ENCODE results near the gene AGBL4.

- no peak for TF ChIP-seq EZH2 (IDR thresholded peaks at IDR 0.05)
- TF ChIP-seq POLR2AphosphoS5 (IDR thresholded peaks at IDR 0.05; ENCODE audit: borderline replicate concordance, low read depth, low read length): no peak
Observed at GRCh38 chr1:49971088-49971487, 52.7 kb downstream of the AGBL4 start.

All from SK-N-MC (cell line).